K562 (cell line): ENCODE data around the gene PLEKHG5. TPM values are rescaled to one million over a fixed set of nuclear protein-coding genes. Genes with fewer than 3 reads are reported as not detected.

Experiments
- ARID4B ChIP-seq: sonication (generic); formaldehyde crosslinking; IDR thresholded peaks from 2 replicates; pipeline ENCODE4 v1.8.0; 2022; ENCODE audit warnings: mild to moderate bottlenecking, missing genetic modification reagents
- BRCA1 ChIP-seq, 2 experiments: fragments of 450-650 bp in 1 of 2; sonication (generic) in 1 of 2; formaldehyde crosslinking in 1 of 2; IDR thresholded peaks; 2 replicates each; pipeline versions ENCODE4 v1.5.0 to v1.6.1; 2017 to 2020; ENCODE audit warnings: mild to moderate bottlenecking in 1 of 2, missing genetic modification reagents in 1 of 2
- BRF1 ChIP-seq: IDR thresholded peaks from 3 replicates; pipeline ENCODE4 v1.6.1; 2011; ENCODE audit warnings: borderline replicate concordance, mild to moderate bottlenecking; ENCODE audit not compliant: insufficient read length; ENCODE audit errors: extremely low read depth
- CREB3L1 ChIP-seq: fragments of 450-650 bp; IDR thresholded peaks from 2 replicates; pipeline ENCODE4 v1.6.1; 2014; ENCODE audit warnings: low read depth, mild to moderate bottlenecking, moderate library complexity, borderline replicate concordance
- FOXA3 ChIP-seq, 2 experiments: fragments of 450-650 bp in 1 of 2; sonication (generic) in 1 of 2; formaldehyde crosslinking; IDR thresholded peaks in 1 of 2; conservative IDR thresholded peaks in 1 of 2; 2 replicates each; pipeline versions ENCODE4 v1.4.0 to v1.8.0; 2020 to 2022; ENCODE audit warnings: mild to moderate bottlenecking in 2 of 2, missing genetic modification reagents in 1 of 2
- GATA2 ChIP-seq: sonication (generic); formaldehyde crosslinking; IDR thresholded peaks from 2 replicates; pipeline ENCODE4 v1.4.0; 2020; ENCODE audit warnings: mild to moderate bottlenecking, missing genetic modification reagents
- GTF2F1 ChIP-seq: IDR thresholded peaks from 2 replicates; pipeline ENCODE4 v1.6.1; 2011; ENCODE audit warnings: low read depth, low read length, improper control_type of control experiment
- HDGF ChIP-seq: fragments of 450-650 bp; IDR thresholded peaks from 2 replicates; pipeline ENCODE4 v1.6.1; 2016
- MED1 ChIP-seq: sonication (generic); formaldehyde crosslinking; IDR thresholded peaks from 2 replicates; pipeline ENCODE4 v1.8.1; 2023; ENCODE audit warnings: missing genetic modification reagents, borderline replicate concordance
- RAD21 ChIP-seq, 2 experiments: fragments of 250-450 bp in 1 of 2; fragments of 450-650 bp in 1 of 2; sonication (Bioruptor Pico) in 1 of 2; formaldehyde crosslinking in 1 of 2; IDR thresholded peaks in 1 of 2; conservative IDR thresholded peaks in 1 of 2; 2 replicates each; pipeline versions ENCODE4 v1.4.0 to v1.8.0; 2020 to 2022; ENCODE audit warnings: mild to moderate bottlenecking in 2 of 2, moderate library complexity in 1 of 2
- RAD51 ChIP-seq: fragments of 450-650 bp; IDR thresholded peaks from 2 replicates; pipeline ENCODE4 v1.7.1; 2016; ENCODE audit warnings: low read depth, mild to moderate bottlenecking, borderline replicate concordance
- TEAD4 ChIP-seq, 2 experiments: sonication (generic) in 1 of 2; formaldehyde crosslinking in 1 of 2; IDR thresholded peaks; 2 replicates each; pipeline versions ENCODE4 v1.6.1 to v1.8.0; 2012 to 2022; ENCODE audit warnings: borderline replicate concordance in 1 of 2, inconsistent platforms in 1 of 2, low read length in 1 of 2, mild to moderate bottlenecking in 1 of 2, missing genetic modification reagents in 1 of 2
- VEZF1 ChIP-seq: fragments of 200-800 bp; sonication (Bioruptor generic); IDR thresholded peaks from 2 replicates; pipeline ENCODE4 v1.6.1; 2017; ENCODE audit warnings: missing genetic modification characterization, missing compliant biosample characterization
- ZEB2 ChIP-seq: fragments of 450-650 bp; IDR thresholded peaks from 2 replicates; pipeline ENCODE4 v1.6.1; 2016
- ZNF197 ChIP-seq: fragments of 200-800 bp; sonication (Bioruptor generic); IDR thresholded peaks from 2 replicates; pipeline ENCODE4 v1.6.1; 2016; ENCODE audit warnings: low read depth, missing genetic modification characterization, missing compliant biosample characterization
- ZNF232 ChIP-seq: sonication (generic); formaldehyde crosslinking; IDR thresholded peaks from 2 replicates; pipeline ENCODE4 v1.8.0; 2022; ENCODE audit warnings: mild to moderate bottlenecking, missing genetic modification reagents
- ZSCAN29 ChIP-seq: fragments of 450-650 bp; IDR thresholded peaks from 2 replicates; pipeline ENCODE4 v1.6.1; 2017
- polyA plus RNA-seq, 8 experiments: library from polyadenylated mRNA; depleted of rRNA in 4 of 8; stranded (reverse) in 5 of 8; unstranded in 3 of 8; fragments of >200 nt; fragmentation: Nextera tagmentation in 2 of 8; fragmentation: Illumina TruSeq in 1 of 8; extraction: Ambion mirVana in 2 of 8; extraction: Trizol in 1 of 8; gene quantifications; 2 replicates each; pipeline versions ENCODE4 v1.2.1 to v1.2.3, GENCODE V29; 2011 to 2014; ENCODE audit warnings: inconsistent platforms in 1 of 8, missing spikeins in 1 of 8
- total RNA-seq, 7 experiments: library from RNA; depleted of rRNA in 6 of 7; stranded (reverse); fragments of >200 nt in 6 of 7; fragmentation: Illumina TruSeq in 2 of 7; extraction: Trizol in 2 of 7; gene quantifications; 2 replicates each; pipeline versions ENCODE4 v1.2.1 to v1.2.3, GENCODE V29; 2011 to 2021; ENCODE audit warnings: low replicate concordance in 1 of 7
- TF ChIP-seq, protein P1 (sequence below): sonication (generic); formaldehyde crosslinking; IDR thresholded peaks from 2 replicates; pipeline ENCODE4 v1.8.1; 2023; ENCODE audit warnings: mild to moderate bottlenecking, missing genetic modification reagents

Gene PLEKHG5
- total and polyA plus RNA-seq, 9 of the 15 experiments (the other 6 are each of a cell fraction or from before 2014, with no cell fraction given), result 0.04 to 0.29 (median 0.09) TPM; not detected in 3

DNA sequence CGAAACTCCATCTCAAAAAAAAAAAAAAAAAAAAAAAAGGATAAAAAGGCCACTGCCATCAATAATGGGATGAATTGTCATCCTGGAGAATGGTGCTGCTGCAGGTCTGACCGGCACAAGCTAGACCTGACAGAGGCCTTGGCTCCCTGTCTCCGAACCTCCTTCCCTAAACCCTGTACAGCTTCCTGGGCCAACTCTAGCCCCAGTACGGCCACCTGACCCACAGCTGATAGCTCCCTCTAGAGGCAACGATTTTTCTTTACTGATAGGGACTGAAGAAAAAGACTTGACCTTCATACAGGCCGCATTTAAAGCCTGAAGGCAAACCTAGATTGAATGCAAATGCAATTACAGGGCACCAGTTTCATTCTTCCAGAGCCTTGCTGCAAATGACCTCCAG lies 32.1 kb upstream of the PLEKHG5 start (continued):
- no peak for TF ChIP-seq VEZF1 (CRISPR knock-in tag)
- TF ChIP-seq ZEB2, result no peak
- TF ChIP-seq ZSCAN29, result no peak
- peak; percentile 14 to 72; a peak in 3 of 4 replicates for TF ChIP-seq RAD21 (CRISPR knock-in tag; conservative IDR thresholded peaks at IDR 0.05 in 1 of 2, IDR thresholded peaks at IDR 0.05 in 1 of 2)
- TF ChIP-seq RAD51, result no peak
- no peak for TF ChIP-seq ZNF232 (CRISPR knock-in tag)
- no peak for TF ChIP-seq ARID4B (CRISPR knock-in tag)
- TF ChIP-seq GTF2F1, result no peak
- no peak for TF ChIP-seq MED1 (CRISPR knock-in tag)
- no peak for TF ChIP-seq BRF1
- TF ChIP-seq ZNF197 (CRISPR knock-in tag), result no peak
- TF ChIP-seq, protein P1, sequence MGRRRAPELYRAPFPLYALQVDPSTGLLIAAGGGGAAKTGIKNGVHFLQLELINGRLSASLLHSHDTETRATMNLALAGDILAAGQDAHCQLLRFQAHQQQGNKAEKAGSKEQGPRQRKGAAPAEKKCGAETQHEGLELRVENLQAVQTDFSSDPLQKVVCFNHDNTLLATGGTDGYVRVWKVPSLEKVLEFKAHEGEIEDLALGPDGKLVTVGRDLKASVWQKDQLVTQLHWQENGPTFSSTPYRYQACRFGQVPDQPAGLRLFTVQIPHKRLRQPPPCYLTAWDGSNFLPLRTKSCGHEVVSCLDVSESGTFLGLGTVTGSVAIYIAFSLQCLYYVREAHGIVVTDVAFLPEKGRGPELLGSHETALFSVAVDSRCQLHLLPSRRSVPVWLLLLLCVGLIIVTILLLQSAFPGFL (CRISPR knock-in tag), result no peak
- no peak for TF ChIP-seq CREB3L1
- no peak for TF ChIP-seq HDGF
- TF ChIP-seq FOXA3 (CRISPR knock-in tag; conservative IDR thresholded peaks at IDR 0.05 in 1 of 2, IDR thresholded peaks at IDR 0.05 in 1 of 2), result no peak
- TF ChIP-seq TEAD4 (IDR thresholded peaks at IDR 0.05; ENCODE audit: low read length), result peak; percentile 72
- no peak for TF ChIP-seq TEAD4 (CRISPR knock-in tag; IDR thresholded peaks at IDR 0.05; ENCODE audit: borderline replicate concordance)
- 0 out of 2 replicates have a peak, but pooled peaks have one; percentile 22 for TF ChIP-seq GATA2 (CRISPR knock-in tag)
- TF ChIP-seq BRCA1 (IDR thresholded peaks at IDR 0.05), result no peak
- no peak for TF ChIP-seq BRCA1 (CRISPR knock-in tag; IDR thresholded peaks at IDR 0.05)
